Nephron (organoid): ENCODE measurements around the gene PPFIBP1.

Experiments
- H3K27ac Mint-ChIP-seq, 3 experiments: 2 replicates each; pipeline ENCODE4 v1.8.0; 2020; ENCODE audit warnings: mixed read lengths in 3 of 3, mild to moderate bottlenecking in 2 of 3, moderate library complexity in 1 of 3
- H3K27me3 Mint-ChIP-seq: 2 replicates; pipeline ENCODE4 v1.8.0; 2021; ENCODE audit warnings: low read depth, mild to moderate bottlenecking, moderate library complexity, mixed read lengths
- H3K36me3 Mint-ChIP-seq: 2 replicates; pipeline ENCODE4 v1.8.0; 2020; ENCODE audit warnings: low read depth, mixed read lengths
- H3K4me1 Mint-ChIP-seq: 2 replicates; pipeline ENCODE4 v1.8.0; 2020; ENCODE audit warnings: mixed read lengths
- H3K4me3 Mint-ChIP-seq, 3 experiments: 2 replicates each; pipeline ENCODE4 v1.8.0; 2020; ENCODE audit warnings: mild to moderate bottlenecking in 3 of 3, mixed read lengths in 3 of 3, moderate library complexity in 2 of 3
- H3K9me3 Mint-ChIP-seq: 2 replicates; pipeline ENCODE4 v1.8.0; 2020; ENCODE audit warnings: mixed read lengths
- TF ChIP-seq, protein P1 (sequence below), 3 experiments: fragments of 200-600 bp; sonication (generic); IDR thresholded peaks; one replicate each; pipeline ENCODE4 v1.5.0; 2021; ENCODE audit warnings: antibody characterized with exemption in 3 of 3; ENCODE audit not compliant: unreplicated experiment in 3 of 3

PPFIBP1 gene

DNA sequence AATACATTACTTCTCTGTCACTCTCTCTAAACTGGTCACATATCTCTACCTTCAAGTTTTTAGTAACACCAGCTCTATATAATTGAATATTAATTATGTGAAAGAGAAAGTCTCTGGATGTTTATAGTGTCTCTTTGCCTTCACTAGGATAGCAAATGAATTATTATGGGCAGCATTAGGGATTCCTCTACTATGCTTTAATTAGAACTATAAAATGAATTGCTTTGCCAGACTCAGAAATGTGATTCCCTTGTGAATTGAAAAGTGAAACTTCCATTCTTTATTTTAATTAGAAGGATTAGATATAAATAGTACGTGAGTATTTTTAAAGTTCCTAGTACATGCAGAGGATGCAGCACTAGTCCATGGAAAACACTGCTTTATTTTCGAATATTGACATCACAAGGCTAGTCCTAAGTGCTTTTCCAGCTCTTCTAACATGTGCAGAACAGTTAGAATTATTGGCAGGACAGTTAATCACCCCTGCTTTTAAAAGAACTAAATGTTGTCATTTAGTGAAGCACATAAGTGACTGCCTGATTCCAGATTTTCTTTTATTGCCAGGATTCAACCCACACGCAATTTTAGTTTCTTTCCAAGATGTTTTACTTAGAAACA, 149.2 kb downstream of the PPFIBP1 start:
- no peaks in the 10 kb centered on the region for H3K27me3 Mint-ChIP-seq
- H3K36me3 Mint-ChIP-seq: peaks cover 57% of the 10 kb centered on the region
- no peak overlapping the region for H3K4me3 Mint-ChIP-seq
- H3K27ac Mint-ChIP-seq: no peak overlapping the region
- H3K9me3 Mint-ChIP-seq: no peaks in the 10 kb centered on the region
- TF ChIP-seq, protein P1, sequence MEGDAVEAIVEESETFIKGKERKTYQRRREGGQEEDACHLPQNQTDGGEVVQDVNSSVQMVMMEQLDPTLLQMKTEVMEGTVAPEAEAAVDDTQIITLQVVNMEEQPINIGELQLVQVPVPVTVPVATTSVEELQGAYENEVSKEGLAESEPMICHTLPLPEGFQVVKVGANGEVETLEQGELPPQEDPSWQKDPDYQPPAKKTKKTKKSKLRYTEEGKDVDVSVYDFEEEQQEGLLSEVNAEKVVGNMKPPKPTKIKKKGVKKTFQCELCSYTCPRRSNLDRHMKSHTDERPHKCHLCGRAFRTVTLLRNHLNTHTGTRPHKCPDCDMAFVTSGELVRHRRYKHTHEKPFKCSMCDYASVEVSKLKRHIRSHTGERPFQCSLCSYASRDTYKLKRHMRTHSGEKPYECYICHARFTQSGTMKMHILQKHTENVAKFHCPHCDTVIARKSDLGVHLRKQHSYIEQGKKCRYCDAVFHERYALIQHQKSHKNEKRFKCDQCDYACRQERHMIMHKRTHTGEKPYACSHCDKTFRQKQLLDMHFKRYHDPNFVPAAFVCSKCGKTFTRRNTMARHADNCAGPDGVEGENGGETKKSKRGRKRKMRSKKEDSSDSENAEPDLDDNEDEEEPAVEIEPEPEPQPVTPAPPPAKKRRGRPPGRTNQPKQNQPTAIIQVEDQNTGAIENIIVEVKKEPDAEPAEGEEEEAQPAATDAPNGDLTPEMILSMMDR (IDR thresholded peaks at IDR 0.05; ENCODE audit: unreplicated experiment in 3 of 3): no peak
- peaks cover 11% of the 10 kb centered on the region for H3K4me1 Mint-ChIP-seq

DNA sequence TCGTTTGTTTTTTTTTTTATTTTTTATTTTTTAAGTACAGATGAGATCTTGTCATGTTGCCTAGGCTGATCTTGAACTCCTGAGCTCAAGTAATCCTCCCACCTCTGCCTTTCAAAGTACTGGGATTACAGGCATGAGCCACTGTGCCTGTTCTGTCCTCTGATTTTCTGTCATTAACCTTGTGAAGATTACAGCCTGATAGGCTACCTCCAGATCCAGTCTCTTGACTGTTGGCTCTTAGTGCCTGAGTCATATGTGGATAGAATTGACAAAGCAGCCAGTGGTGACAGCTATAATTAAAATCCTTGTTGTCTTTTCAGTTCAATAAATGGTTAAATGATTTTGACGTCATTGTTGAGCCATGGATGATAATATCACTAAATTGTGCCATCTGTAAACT, 151.0 kb downstream of the PPFIBP1 start:
- Mint-ChIP-seq H3K9me3 (no peaks in the 10 kb centered on the region), H3K27ac (no peak overlapping the region), H3K36me3 (peaks cover 54% of the 10 kb centered on the region), H3K4me3 (no peak overlapping the region), H3K27me3 (no peaks in the 10 kb centered on the region), H3K4me1 (peaks cover 11% of the 10 kb centered on the region)
- TF ChIP-seq, protein P1 (IDR thresholded peaks at IDR 0.05; ENCODE audit: unreplicated experiment in 3 of 3): no peak

DNA sequence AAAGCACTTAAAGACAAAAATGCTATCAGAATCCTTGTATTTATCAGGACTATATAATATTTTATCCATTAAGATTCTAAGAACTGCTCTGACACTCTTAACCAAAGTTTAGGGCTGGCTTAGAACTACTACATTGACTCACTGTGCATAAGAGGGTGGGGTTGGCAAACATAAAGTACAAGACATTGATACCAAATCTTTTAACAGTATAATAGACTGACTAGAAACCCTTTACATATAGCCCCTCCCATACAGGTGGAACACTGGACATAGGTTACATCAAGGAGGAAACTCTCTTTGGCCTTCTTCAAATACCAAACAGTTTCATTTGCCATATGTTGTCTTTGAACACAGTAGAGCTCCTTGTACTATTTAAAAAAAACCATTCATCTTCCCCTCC, 156.6 kb downstream of the PPFIBP1 start:
- TF ChIP-seq, protein P1 (IDR thresholded peaks at IDR 0.05; ENCODE audit: unreplicated experiment in 3 of 3): no peak
- Mint-ChIP-seq H3K4me1 (no peaks in the 10 kb centered on the region), H3K27ac (no peak overlapping the region), H3K27me3 (no peaks in the 10 kb centered on the region), H3K4me3 (no peak overlapping the region), H3K9me3 (no peaks in the 10 kb centered on the region), H3K36me3 (peaks cover 59% of the 10 kb centered on the region)

DNA sequence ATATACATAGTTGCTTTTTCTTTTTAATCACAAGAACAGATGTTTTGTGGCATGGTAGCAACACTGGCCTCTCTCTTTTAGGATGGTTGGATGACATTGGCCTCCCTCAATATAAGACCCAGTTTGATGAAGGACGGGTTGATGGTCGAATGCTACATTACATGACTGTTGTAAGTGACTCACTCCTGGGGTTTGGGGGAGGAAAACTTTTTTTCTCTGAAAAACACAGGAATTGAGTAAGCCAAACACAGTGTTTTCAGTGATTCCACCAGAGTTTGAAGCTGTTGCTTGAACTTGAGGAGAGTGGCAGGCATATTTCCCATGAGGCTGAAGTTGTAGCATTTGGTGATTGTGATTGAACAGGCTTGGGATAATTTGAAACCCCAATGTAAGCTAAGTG, 158.5 kb downstream of the PPFIBP1 start:
- no peaks in the 10 kb centered on the region for H3K9me3 Mint-ChIP-seq
- no peak overlapping the region for H3K27ac Mint-ChIP-seq
- H3K36me3 Mint-ChIP-seq: peaks cover 57% of the 10 kb centered on the region

DNA sequence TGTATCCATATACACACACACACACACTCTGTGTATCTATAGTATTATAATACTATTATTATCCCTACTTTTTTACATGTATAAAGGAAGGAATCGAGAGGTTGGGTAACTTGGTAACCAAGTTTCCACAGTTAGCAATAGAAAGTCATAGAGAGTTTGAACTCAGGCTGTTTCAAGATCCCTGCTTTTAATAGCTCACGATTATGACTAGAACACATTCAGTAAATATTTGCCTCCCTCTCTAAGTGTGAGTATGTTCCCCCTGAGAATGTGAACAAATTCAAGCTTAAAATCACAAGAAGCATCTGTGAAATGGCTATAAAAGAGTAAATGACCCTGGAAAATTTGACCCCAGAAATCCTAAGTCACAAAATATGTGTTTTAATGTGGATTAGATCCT, 161.3 kb downstream of the PPFIBP1 start:
- peaks cover 60% of the 10 kb centered on the region for H3K36me3 Mint-ChIP-seq
- H3K4me1 Mint-ChIP-seq: no peaks in the 10 kb centered on the region
- no peaks in the 10 kb centered on the region for H3K9me3 Mint-ChIP-seq
- no peaks in the 10 kb centered on the region for H3K27me3 Mint-ChIP-seq
- no peak overlapping the region for H3K4me3 Mint-ChIP-seq
- H3K27ac Mint-ChIP-seq: no peak overlapping the region
- TF ChIP-seq, protein P1 (IDR thresholded peaks at IDR 0.05; ENCODE audit: unreplicated experiment in 3 of 3): no peak

More for the DNA sequence above, 158.5 kb downstream of the PPFIBP1 start:
- H3K4me3 Mint-ChIP-seq: no peak overlapping the region
- H3K4me1 Mint-ChIP-seq: no peaks in the 10 kb centered on the region
- TF ChIP-seq, protein P1 (IDR thresholded peaks at IDR 0.05; ENCODE audit: unreplicated experiment in 3 of 3): no peak
- no peaks in the 10 kb centered on the region for H3K27me3 Mint-ChIP-seq

DNA sequence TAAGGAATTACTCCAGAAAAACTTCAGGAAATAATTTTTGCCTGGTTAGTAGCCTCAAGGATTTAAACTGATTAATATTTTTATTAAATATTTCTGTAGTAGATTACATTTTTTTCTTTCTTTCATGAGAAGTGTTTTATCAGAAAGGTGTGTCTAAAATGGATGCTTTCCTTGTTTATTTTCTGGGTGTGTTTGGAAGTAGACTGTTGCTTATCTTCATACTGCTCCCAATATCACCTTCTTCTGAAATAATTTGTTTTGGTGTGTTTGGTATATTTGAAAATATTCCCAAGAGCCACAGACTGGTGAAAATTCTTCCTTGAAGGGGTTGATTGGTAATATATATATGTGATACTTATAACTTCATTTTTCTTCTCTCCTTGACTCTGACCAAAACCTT, 162.1 kb downstream of the PPFIBP1 start:
- TF ChIP-seq, protein P1 (IDR thresholded peaks at IDR 0.05; ENCODE audit: unreplicated experiment in 3 of 3): no peak
- Mint-ChIP-seq H3K36me3 (peaks cover 58% of the 10 kb centered on the region), H3K27ac (no peak overlapping the region), H3K27me3 (no peaks in the 10 kb centered on the region), H3K4me1 (no peaks in the 10 kb centered on the region), H3K9me3 (no peaks in the 10 kb centered on the region), H3K4me3 (no peak overlapping the region)
